SH-SY5Y (cell line): ENCODE measurements around the gene TPP2.

Source experiments
- GATA2 ChIP-seq: IDR thresholded peaks from 2 replicates; pipeline ENCODE4 v1.6.1; 2011; ENCODE audit warnings: mild to moderate bottlenecking, low read depth, low read length
- GATA3 ChIP-seq: IDR thresholded peaks from 2 replicates; pipeline ENCODE4 v1.6.1; 2011; ENCODE audit warnings: low read depth, mild to moderate bottlenecking, low read length, moderate library complexity

DNA sequence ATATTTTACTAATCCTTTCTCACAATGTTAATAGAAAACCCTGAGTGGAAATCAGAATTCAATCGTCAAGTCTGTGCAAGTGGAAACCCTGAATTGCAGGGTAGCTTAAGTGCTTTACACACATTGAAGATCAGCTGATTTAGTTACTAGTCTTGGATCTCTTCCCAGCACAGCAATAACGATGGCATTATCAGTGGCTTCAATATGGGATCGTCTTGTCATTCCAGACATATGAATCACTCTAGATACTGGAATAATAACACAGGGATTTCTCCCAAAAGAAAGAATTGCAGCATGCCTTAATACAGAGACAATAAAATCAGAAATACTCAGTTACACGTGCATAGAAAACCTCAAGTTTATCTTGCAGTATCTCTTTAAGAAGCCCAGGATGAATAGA, 110.7 kb downstream of the TPP2 start:
- TF ChIP-seq GATA2 (no peak), GATA3 (no peak)
